RWPE1 (cell line): ENCODE data around the gene SRP54.

Source experiments
- CTCF ChIA-PET: fragments of 350-600 bp; sonication (Branson Sonifier 250); formaldehyde crosslinking; extraction: SDS; loops from one replicate; lab custom pipeline; 2021; lab: Yijun Ruan, JAX
- POLR2A ChIA-PET: fragments of 400-600 bp; formaldehyde crosslinking; extraction: SDS; loops from one replicate; lab custom pipeline; 2020; ENCODE audit warnings: antibody characterized with exemption; ENCODE audit not compliant: low non-redundant PET; lab: Yijun Ruan, JAX
- DNase-seq: peaks from one replicate; pipeline ENCODE4 v3.0.0; 2012; ENCODE audit warnings: low spot score
- H3K27ac ChIP-seq: fragments of 450-650 bp; 2 replicates; pipeline ENCODE4 v1.5.1; 2017
- TF ChIP-seq, protein P1 (sequence below): fragments of 450-650 bp; conservative IDR thresholded peaks from 2 replicates; pipeline ENCODE4 v1.5.1; 2017; ENCODE audit warnings: low read depth, mild to moderate bottlenecking

SRP54 gene

DNA sequence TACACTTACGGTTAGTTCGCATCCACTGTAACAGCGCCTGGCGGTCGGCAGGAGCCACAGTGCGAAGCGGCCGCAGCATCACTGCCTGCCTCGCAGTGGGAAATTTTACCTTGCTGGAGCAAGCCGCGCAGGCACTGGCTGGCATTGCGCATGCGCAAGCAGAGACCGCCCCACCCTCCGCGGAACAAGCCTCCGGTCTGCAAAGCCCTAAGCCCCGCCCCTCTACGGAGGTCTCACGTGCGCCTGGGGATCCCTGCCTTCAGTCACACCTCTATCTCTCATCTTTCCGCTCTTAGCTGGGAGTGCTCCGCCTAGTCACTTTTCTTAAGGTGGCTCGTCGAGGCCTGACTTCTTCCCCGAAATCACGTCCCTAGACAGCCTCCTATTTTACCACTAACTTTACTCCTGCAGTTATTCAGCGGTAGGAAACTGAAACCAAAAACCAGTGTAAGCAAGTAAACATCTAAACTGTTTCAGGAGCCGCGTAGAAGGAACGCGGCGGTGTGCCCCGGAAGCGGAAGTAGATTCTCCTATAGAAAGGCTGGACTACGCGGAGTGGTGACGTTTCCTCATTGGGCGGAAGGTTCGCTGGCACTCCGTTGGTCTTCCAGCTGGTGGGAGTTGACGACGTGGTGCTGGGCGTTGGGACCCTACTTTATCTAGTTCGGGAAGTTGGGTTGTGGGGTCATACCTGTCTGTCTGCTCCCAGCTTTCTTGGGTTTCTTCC, at the start of gene SRP54:
Gene SRP54 (plus strand): TSS at position 572 of the 727 bp plus-strand sequence. CDS start 13,718 bp downstream, outside the sequence.
- DNase-seq: peak; percentile 99
- TF ChIP-seq, protein P1, sequence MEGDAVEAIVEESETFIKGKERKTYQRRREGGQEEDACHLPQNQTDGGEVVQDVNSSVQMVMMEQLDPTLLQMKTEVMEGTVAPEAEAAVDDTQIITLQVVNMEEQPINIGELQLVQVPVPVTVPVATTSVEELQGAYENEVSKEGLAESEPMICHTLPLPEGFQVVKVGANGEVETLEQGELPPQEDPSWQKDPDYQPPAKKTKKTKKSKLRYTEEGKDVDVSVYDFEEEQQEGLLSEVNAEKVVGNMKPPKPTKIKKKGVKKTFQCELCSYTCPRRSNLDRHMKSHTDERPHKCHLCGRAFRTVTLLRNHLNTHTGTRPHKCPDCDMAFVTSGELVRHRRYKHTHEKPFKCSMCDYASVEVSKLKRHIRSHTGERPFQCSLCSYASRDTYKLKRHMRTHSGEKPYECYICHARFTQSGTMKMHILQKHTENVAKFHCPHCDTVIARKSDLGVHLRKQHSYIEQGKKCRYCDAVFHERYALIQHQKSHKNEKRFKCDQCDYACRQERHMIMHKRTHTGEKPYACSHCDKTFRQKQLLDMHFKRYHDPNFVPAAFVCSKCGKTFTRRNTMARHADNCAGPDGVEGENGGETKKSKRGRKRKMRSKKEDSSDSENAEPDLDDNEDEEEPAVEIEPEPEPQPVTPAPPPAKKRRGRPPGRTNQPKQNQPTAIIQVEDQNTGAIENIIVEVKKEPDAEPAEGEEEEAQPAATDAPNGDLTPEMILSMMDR: no peak
- CTCF ChIA-PET: interaction anchor here (0.6 kb wide), 3 partner anchors 15 to 306 kb away, joined by 3 to 4 read pairs (median 3); no protein-coding TSS in a partner anchor
- POLR2A ChIA-PET: interaction anchor here (0.7 to 1.0 kb wide), 3 partner anchors 63 to 342 kb away, joined by 3 to 4 read pairs (median 3); partner anchors contain the start of gene FAM177A1
- peak within 1 kb of the TSS; percentile 96 for H3K27ac ChIP-seq

DNA sequence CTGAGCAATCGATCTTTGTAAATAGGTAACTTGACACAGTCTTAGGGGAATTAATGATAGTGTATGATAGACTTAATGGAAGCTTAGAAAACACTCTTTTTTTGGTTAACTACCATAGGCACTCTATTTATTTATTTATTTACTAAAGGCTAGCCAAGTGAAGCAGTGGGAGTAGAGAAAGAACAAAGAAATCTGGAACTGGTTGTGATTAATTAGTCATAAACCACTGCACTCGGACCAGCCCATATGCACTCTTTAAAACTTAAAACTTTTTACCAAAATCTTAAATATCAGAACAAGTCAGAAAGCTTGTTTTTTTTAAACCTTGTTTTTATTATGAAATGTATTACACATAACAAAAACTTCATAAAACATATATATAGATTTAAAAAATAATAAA, 49.5 kb upstream of the SRP54 start:
- POLR2A ChIA-PET: interaction anchor here (0.6 kb wide), 1 partner anchor 18 kb away, joined by 4 read pairs; no protein-coding TSS in a partner anchor
- no peak for DNase-seq
- no peak overlapping the region for H3K27ac ChIP-seq
- TF ChIP-seq, protein P1: no peak
- CTCF ChIA-PET: interaction anchor here (0.7 kb wide), 1 partner anchor 487 kb away, joined by 7 read pairs; no protein-coding TSS in a partner anchor

DNA sequence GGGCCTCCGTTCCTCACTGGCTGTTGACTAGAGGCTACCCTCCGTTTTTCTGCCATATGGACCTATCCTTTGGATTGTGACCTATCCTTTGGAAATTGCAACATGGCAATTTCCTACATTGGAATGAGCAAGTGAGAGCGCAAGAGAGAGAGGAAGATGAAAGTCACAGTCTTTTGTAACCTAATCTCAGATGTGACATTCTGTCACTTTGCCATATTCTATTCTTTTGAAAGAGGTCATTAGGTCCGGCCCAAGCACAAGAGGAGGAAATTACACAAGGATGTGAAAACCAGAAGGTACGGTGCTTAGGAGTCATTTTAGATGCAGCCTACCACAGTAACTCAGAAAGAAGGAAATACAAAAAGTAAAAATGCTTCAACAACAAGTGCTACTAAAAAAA, 47.3 kb upstream of the SRP54 start:
- no peak for DNase-seq
- no peak overlapping the region for H3K27ac ChIP-seq
- POLR2A ChIA-PET: no interaction called here
- TF ChIP-seq, protein P1: no peak
- CTCF ChIA-PET: no interaction called here

DNA sequence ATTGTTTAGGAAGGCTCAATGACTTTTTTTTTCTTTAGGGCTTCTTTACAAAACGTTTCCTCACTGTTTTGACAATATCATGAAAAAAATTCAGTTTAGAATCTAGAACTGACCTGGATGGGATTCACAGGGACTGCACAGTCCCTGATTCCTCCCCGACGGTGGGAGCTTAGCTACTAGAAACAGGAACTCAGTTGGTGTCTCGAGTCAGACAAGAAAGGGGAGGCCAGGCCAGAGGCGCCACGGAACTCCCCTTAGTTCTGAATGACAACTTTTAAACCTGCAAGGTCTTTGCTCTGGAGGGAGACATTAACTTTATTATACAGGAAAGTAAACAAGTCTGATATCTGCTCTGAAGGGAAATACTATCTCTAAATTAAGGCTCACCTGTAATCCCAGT, 45.4 kb upstream of the SRP54 start:
- TF ChIP-seq, protein P1: no peak
- H3K27ac ChIP-seq: no peak overlapping the region
- no peak for DNase-seq
- POLR2A ChIA-PET: no interaction called here
- CTCF ChIA-PET: no interaction called here

DNA sequence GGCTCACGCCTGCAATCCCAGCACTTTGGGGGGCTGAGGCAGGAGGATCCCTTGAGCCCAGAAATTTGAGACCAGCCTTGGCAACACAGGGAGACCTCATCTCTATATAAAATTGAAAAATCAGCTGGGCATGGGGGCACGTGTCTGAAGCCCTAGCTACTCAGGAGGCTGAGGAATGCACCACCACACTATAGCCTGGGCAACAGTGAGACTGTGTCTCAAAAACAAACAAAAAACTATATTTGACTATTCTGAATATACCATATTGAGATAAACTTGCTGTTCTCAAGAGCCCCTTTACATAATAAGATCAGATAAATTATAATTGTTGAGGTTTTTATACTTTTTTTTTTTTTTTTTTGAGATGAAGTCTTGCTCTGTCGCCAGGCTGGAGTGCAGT, 44.9 kb upstream of the SRP54 start:
- POLR2A ChIA-PET: no interaction called here
- CTCF ChIA-PET: no interaction called here
- DNase-seq: no peak
- TF ChIP-seq, protein P1: no peak
- no peak overlapping the region for H3K27ac ChIP-seq

DNA sequence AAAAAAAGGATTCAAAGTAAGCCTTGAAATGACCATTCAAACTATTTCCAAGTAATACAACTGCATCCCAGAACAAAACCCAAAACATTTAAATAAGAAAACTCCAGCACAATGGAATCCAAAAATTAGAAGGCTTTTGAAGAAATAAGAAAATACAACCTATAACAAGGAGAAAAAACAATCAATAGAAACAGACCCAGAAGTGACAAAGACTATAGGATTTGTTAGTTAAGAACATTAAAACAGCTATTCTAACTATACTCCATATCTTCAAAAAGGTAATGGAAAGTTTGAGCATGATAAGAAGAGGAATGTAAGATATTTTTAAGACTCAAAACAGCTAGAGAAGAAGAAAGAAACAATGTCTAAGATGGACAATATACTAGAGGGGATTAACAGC, 39.3 kb upstream of the SRP54 start:
- no peak overlapping the region for H3K27ac ChIP-seq
- ChIA-PET CTCF (interaction anchor here (0.6 to 0.8 kb wide), 2 partner anchors 13 to 1230 kb away, joined by 3 read pairs; no protein-coding TSS in a partner anchor), POLR2A (no interaction called here)
- TF ChIP-seq, protein P1: no peak
- DNase-seq: no peak
